Gastrocnemius medialis (tissue), 4 donors: Measurements from ENCODE around the gene GUCY2D.

Source experiments
- POLR2A ChIP-seq, 2 donors: fragments of 450-650 bp; IDR thresholded peaks; one replicate each; pipeline ENCODE4 v1.6.1; 2017; ENCODE audit warnings: antibody characterized with exemption in 2 of 2, mild to moderate bottlenecking in 2 of 2, moderate library complexity in 2 of 2
- TF ChIP-seq, protein P1 (sequence below), 5 experiments: fragments of 450-650 bp in 3 of 5; fragments of 200-600 bp in 2 of 5; sonication (generic) in 2 of 5; IDR thresholded peaks in 4 of 5; conservative IDR thresholded peaks in 1 of 5; 1 replicate in 4 of 5; 2 replicates in 1 of 5; pipeline ENCODE4 v1.5.1; 2016 to 2019; ENCODE audit warnings: antibody characterized with exemption in 5 of 5, mild to moderate bottlenecking in 3 of 5, moderate library complexity in 3 of 5

DNA sequence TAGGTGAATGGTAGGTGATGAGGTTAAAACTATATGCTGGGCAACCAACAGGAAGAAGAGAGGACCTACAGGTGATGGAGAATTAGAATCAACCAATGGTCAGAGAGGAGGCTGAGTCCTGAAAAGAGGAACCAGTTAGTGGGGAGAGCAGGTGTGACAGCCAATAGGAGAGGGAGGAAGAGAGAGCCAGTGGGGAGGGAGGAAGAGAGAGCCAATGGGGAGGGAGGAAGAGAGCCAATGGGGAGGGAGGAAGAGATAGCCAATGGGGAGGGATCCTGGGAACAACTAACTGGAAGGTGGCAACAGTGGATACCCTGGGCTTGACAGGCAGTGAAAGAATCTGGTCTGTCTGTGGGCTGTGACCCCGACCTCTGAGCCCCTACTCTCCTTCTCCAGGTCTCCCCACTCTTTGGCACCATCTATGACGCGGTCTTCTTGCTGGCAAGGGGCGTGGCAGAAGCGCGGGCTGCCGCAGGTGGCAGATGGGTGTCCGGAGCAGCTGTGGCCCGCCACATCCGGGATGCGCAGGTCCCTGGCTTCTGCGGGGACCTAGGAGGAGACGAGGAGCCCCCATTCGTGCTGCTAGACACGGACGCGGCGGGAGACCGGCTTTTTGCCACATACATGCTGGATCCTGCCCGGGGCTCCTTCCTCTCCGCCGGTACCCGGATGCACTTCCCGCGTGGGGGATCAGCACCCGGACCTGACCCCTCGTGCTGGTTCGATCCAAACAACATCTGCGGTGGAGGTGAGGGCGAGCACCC, 3.7 kb downstream of the GUCY2D start:
- TF ChIP-seq, protein P1, sequence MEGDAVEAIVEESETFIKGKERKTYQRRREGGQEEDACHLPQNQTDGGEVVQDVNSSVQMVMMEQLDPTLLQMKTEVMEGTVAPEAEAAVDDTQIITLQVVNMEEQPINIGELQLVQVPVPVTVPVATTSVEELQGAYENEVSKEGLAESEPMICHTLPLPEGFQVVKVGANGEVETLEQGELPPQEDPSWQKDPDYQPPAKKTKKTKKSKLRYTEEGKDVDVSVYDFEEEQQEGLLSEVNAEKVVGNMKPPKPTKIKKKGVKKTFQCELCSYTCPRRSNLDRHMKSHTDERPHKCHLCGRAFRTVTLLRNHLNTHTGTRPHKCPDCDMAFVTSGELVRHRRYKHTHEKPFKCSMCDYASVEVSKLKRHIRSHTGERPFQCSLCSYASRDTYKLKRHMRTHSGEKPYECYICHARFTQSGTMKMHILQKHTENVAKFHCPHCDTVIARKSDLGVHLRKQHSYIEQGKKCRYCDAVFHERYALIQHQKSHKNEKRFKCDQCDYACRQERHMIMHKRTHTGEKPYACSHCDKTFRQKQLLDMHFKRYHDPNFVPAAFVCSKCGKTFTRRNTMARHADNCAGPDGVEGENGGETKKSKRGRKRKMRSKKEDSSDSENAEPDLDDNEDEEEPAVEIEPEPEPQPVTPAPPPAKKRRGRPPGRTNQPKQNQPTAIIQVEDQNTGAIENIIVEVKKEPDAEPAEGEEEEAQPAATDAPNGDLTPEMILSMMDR (IDR thresholded peaks at IDR 0.05 in 4 of 5, conservative IDR thresholded peaks at IDR 0.05 in 1 of 5) = no peak
- TF ChIP-seq POLR2A (IDR thresholded peaks at IDR 0.05) = no peak
